Ovary (tissue), 9 donors: ENCODE data around the gene HABP4. TPM values are rescaled to one million over a fixed set of nuclear protein-coding genes. Genes with fewer than 3 reads are reported as not detected.

Experiments
- polyA plus RNA-seq, 2 donors: library from polyadenylated mRNA; stranded (reverse); fragments of 200-250 nt in 1 of 2; fragments of 350-450 nt in 1 of 2; fragmentation: Illumina TruSeq in 1 of 2; extraction: RNeasy Lipid Tissue Mini Kit (QIAGEN cat#74804) in 1 of 2; gene quantifications; one replicate each; pipeline ENCODE4 v1.2.3, GENCODE V29; 2013 to 2014
- total RNA-seq, 7 donors: library from RNA; depleted of rRNA in 2 of 7; stranded (reverse); fragments of >200 nt in 2 of 7; fragmentation: NEBNext Ultra II Directional in 3 of 7; extraction: Animal tissue kit (Norgen Biotek cat#: 25700) in 3 of 7; gene quantifications; one replicate each; pipeline versions ENCODE4 v1.1.0 to v1.2.4, GENCODE V29; 2016 to 2023
- donor health status: DM: no; HTN: no; CAD: no; lungs with moderate emphysema.
- donor health status: DM: no; HTN: no; CAD: no.
- donor health status: Bipolar disorder and iron deficiency.
- donor health status: DM: yes; HTN: yes; CAD: no.
- donor health status: DM: no; HTN: no; CAD: no.
- donor health status: DM: yes; HTN: yes; CAD: no.

HABP4 gene
- total and polyA plus RNA-seq, 9 donors: 10.3 to 23.4 (median 19.2) TPM

Other genes with a start within 250 kb of the HABP4 start
- gene HSD17B3, start 148.0 kb upstream of the HABP4 start, total RNA-seq: 1 to 10 TPM in 2 of 7 donors, under 1 TPM in 3, not detected in 2; 0.51 to 2.0 (median 0.67) TPM
- gene HSD17B3, start 148.0 kb upstream of the HABP4 start, polyA plus RNA-seq: 1 to 10 TPM in 1 of 2 donors, under 1 TPM in 1; 0.69 to 1.2 TPM
- gene SLC35D2, start 66.5 kb upstream of the HABP4 start, total RNA-seq: 10 to 100 TPM; 23.0 to 28.0 (median 26.0) TPM
- gene SLC35D2, start 66.5 kb upstream of the HABP4 start, polyA plus RNA-seq: 10 to 100 TPM; 22.1 to 36.1 TPM
- 1 to 10 TPM; 1.3 to 2.4 (median 1.9) TPM for gene ZNF367, start 31.8 kb upstream of the HABP4 start, total RNA-seq
- gene ZNF367, start 31.8 kb upstream of the HABP4 start, polyA plus RNA-seq: 1 to 10 TPM; 1.1 to 1.5 TPM
- gene CDC14B, start 169.7 kb downstream of the HABP4 start, total RNA-seq: 10 to 100 TPM in 5 of 7 donors, 1 to 10 TPM in 2; 8.1 to 15.3 (median 11.4) TPM
- 10 to 100 TPM in 1 of 2 donors, 1 to 10 TPM in 1; 5.9 to 14.9 TPM for gene CDC14B, start 169.7 kb downstream of the HABP4 start, polyA plus RNA-seq
- 10 to 100 TPM; 10.6 to 21.2 (median 14.9) TPM for gene PRXL2C, start 205.1 kb downstream of the HABP4 start, total RNA-seq
- 1 to 10 TPM; 6.6 to 9.6 TPM for gene PRXL2C, start 205.1 kb downstream of the HABP4 start, polyA plus RNA-seq